Measurements from ENCODE around the gene HS3ST4.

The HS3ST4 gene

DNA sequence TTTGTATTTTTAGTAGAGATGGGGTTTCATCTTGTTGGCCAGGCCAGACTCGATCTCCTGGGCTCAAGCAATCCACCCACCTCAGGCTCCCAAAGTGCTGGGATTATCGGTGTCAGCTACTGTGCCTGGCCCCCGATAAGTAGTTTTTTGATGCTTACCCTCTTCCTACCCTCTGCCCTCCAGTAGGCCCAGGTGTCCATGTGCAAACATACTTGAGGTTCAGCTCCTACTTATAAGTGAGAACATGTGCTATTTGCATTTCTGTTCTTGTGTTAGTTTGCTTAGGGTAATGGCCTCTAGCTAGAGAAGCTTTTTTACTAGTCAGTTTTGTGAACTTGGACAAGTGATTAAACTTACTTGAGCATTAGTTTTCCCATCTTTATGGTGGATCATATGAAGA is 136.8 kb downstream of the HS3ST4 start:
- DNase-seq: no peak

DNA sequence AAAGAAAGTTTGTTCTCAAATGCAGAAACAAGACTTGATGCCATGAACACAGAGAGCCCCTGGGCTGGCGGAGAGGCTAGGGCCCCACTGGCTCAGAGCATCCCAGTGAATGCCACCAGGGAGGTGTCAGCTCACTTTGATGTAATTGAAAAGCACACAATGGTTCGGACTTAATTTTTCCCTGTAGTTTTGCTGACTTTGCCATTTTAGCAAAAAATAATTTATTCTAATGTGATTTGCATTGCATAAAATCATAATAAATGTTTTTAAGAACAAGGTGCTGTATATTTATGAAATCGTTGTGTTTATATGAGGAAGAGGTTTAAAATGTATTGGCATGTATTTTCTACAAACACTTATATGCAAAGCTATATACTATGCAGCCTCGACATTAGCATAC is 140.5 kb downstream of the HS3ST4 start:
- no peak for DNase-seq

DNA sequence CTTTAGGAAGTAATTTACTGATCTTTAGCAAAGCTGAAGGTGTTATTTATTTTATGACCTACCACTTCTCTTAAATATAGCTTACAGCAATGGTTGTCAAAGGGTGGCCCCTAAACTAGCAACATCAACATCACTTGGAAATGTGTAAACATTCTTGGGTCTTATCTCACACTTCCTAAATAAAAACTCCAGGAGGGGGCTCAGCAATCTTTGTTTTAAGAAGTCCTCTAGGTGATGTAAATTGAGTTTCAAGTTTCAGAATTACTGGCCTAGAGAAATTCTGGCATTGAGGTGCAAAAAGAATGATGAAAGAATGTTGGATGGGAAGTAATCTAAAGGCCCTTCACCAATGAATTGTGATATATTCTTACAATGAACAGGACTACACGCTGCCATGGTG is 142.3 kb downstream of the HS3ST4 start:
- no peak for DNase-seq

- no peak for DNase-seq
Observed at GRCh38 chr16:25835126-25835525, 143.4 kb downstream of the HS3ST4 start.

GRCh38 chr16:25838724-25839186 is 147.0 kb downstream of the HS3ST4 start:
- no peak for DNase-seq

DNA sequence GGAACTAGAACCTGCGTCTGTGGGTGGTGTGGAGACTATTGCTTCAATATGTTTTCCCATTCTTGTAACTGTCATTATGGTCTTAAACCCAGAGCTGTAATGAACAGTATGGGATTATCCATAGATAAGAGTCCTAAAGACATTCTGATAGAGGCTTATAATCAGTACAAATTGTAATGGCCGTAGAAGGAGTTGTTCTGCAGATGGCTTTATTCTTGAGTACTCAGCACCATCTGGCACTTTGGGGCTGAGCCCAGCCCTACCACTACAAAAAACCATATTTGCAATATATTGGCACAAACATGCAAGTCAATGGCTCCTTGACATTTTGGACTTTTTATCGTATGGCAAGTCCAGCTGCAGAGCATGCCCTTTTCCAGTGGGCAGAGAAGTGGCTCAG is 150.0 kb downstream of the HS3ST4 start:
- no peak for DNase-seq

DNA sequence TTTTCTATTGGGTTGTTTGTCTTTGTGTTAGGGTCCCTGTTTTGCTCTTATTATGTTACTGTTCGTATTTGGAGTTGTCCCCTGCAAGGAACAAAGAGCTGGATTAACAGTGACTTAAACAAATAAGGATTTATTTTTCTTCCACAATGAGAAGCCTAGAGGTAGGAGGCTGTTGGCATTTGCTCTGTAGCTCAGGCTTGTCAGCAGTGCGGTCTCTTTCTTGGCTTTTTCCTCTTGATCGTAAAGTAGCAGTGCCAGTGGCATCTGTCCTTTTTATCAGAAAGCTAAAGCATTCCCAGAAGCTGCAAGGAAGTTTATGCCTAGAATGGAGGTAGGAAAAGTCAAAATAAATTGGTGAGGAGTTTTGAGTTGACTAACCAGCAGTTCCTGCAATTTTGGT is 154.1 kb downstream of the HS3ST4 start:
- no peak for DNase-seq

DNA sequence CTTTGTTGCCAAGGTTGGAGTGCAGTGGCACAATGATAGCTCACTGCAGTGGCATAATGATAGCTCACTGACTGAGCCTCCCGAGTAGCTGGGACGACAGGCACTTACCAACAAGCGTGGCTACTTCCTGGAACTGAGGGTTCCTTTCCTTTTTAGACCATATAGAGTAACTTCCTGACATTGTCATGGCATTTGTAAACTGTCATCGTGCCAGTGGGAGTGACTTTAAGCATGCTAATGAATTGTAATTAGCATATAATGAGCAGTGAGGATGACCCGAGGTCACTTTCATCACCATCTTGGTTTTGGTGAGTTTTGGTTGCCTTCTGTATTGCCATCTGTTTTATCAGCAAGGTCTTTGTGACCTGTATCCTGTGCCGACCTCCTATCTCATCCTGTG is 162.4 kb downstream of the HS3ST4 start:
- DNase-seq: no peak

DNA sequence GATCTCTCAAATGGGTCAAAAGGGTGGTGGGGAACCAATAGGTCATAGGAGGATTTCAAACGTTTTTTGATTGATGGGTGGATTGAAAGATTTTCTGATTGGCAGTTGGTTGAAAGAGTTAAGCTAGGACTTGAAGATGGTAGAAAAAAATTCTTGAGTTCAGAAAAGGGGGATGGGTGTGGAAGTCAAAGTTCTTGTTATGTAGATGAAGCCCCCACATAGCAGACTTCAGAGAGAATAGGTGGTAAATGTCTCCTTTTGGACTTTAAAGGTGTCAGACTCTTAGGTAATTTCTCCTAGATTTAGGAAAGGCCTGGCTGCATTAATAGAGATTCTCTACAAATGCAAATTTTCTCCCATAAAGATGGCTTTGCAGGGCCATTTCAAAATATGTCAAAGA is 163.3 kb downstream of the HS3ST4 start:
- DNase-seq: no peak

DNA sequence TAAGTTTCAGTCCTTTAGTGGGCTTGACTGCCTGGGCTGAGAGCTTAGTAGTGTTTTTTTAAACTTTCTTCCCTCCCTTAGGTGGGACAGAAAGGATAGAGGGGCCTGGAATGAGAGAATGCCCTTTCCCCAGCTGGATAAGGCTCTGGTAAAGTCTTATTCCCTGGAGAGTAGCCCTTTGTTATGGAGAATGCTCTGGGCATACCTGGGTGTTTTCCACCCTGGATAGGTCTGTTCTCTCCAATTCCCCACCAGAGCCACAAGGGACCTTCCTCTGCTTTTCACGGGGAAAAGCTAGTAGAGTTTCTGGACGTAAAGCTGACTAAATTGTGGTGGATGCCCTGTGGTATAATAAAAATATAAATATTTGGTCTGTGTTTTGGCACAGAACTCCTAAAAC is 164.1 kb downstream of the HS3ST4 start:
- DNase-seq: no peak

DNA sequence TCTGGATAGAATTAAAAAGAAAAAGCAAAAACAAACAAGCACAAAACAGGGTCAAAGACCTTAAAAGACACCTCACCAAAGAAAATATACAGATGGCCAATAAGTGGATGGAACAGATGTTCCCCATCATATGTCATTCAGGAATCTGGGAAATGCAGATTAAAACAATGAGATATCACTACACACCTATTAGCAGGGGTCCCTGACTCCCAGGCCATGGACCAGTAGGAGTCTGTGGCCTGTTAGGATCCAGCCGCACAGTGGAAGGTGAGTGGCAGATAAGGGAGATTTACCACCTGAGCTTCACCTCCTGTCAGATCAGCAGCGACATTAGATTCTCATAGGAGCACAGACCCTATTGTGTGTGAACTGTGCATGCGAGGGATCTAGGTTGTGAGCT is 167.9 kb downstream of the HS3ST4 start:
- no peak for DNase-seq

DNA sequence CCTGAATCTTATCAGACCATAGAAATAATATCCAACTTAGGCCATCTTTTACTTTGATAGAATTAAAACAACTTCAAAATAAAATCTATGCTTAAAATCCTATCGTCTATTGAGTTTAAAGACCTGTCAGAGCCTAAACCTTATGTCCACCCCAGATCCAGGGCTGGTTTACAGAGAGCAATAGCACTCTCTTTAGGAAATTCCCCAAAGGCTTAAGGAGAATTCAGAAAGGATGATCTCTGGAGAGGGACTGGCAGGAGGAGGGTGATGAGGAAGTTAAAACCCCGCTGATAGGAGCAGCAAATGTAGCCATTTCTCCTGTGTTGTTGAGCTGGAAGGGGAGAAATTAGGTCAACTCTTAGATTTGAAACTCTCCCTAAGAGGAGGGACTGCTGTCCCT is 175.3 kb downstream of the HS3ST4 start:
- no peak for DNase-seq

- DNase-seq: no peak
Observed at GRCh38 chr16:25868106-25868505, 176.3 kb downstream of the HS3ST4 start.

DNA sequence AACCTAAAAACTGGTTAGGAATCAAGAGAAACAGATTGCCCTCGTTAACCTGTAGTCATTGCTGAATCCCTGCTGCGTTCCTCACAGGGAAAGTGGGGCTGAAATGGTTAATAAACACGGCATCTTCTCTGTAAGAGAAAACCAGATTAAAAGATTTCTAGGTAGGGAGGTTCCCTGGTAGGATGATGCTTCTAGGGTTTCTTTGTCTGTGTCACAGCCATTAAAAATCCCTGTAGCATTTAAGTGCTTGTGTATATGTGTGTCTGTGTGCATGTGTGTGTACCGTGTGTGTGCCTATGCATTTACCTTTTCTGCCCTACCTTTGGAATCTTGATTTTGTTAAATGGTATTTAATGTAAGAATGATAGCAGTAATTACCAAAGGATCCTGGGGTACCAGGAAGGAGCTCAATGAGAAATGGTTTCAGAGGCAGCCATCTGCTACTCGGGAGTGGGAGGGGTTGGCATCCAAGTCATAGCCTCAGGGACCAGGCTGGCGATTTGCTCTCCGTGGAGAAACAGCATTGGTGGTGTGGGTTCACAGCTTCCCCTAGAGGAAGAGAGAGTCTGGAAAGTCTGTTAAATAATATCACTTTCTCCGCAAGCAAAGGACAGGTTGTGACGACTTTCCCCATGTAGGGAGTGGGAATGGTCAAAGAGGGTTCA is 177.1 kb downstream of the HS3ST4 start:
- DNase-seq: no peak

GRCh38 chr16:25872369-25873070 is 180.8 kb downstream of the HS3ST4 start:
- DNase-seq: no peak

- no peak for DNase-seq
Observed at GRCh38 chr16:25874196-25874595, 182.4 kb downstream of the HS3ST4 start.

DNA sequence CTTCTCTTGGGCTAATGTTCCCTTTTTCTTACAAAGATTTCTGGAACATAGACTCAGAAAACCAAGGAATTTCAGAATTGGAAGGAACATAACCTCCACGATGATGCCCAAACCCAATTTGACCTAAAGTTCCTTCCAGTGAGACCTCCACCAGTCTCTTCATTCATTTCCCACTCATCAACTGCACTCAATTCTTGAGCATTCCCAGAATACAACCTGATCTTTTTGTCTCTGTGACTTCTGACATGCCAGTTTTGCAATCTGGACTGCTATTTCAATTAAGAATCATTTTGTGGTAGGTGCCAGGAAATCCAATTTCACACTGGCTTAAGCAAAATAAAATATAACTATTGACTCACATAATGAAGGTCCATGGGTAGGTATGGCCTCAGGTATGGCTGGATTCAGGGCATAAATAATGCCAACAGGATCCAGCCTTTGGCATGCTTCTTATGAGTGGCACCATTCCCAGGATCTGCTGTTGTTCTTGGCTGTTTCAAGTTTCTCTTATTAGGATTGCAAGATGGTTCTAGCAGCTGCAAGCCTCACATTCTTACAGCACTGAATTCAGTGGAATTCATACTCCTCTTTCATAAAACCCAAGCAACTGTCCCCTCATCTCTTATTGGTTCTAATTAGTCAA is 184.3 kb downstream of the HS3ST4 start:
- DNase-seq: no peak

- no peak for DNase-seq
Observed at GRCh38 chr16:25877103-25877502, 185.3 kb downstream of the HS3ST4 start.

- no peak for DNase-seq
Observed at GRCh38 chr16:25886598-25886997, 194.8 kb downstream of the HS3ST4 start.

DNA sequence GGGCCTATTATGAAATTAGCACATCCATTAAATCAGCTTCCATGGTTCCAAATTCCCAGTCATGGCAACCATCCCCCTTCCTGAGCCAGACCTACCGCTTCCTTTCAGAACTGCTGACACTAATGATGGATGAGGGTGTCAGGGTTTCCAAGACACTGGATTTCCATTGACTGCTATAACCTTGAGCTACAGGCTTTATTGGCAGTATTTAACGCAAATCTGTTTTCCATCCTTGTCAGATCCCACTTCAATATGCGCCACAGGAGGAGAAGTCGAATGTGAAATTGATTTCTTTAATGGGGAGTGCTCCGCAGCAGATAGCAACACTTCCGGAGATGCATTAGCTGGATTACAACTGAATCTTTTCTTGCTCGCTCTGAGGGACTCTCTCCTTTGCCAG is 197.1 kb downstream of the HS3ST4 start:
- no peak for DNase-seq

- no peak for DNase-seq
Observed at GRCh38 chr16:25893332-25893731, 201.6 kb downstream of the HS3ST4 start.

DNA sequence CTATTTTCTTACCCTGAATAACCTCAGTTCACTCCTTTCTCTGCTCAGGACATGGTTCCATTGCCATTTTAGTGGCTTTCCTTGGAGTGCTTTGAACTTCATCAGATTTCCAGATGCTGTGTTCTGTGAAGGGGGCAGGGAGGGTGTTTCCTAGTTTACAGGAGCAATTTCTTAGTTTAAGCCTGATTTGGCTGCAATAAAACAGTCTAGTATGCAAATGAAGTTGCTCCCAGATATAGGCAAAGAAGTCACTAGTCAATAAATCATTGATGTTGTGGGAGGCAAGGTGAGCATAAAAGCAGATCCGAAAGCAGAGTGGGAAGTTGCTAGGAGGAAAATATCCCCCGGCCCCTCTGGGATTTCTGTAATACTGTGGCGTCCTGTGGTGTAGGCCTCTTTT is 202.3 kb downstream of the HS3ST4 start:
- no peak for DNase-seq

- no peak for DNase-seq
Observed at GRCh38 chr16:25895380-25895779, 203.6 kb downstream of the HS3ST4 start.

GRCh38 chr16:25896411-25896810 is 204.7 kb downstream of the HS3ST4 start:
- DNase-seq: no peak

Measured in activated gamma-delta T cell (primary cell).